ENCODE data around the gene ARHGDIB.

- TF ChIP-seq CTCF (conservative IDR thresholded peaks at IDR 0.05 in 1 of 2, IDR thresholded peaks at IDR 0.05 in 1 of 2; ENCODE audit: low read depth in 1 of 2, low read length in 2 of 2): no peak
- no peak for TF ChIP-seq EZH2 (IDR thresholded peaks at IDR 0.05; ENCODE audit: low read length, missing control alignments)
Observed at GRCh38 chr12:14956905-14957304, 4.5 kb downstream of the ARHGDIB start.

All from fibroblast of lung (primary cell).